K562 (cell line): ENCODE measurements around the gene JMY. TPM values are rescaled to one million over a fixed set of nuclear protein-coding genes. Genes with fewer than 3 reads are reported as not detected.
A peak's percentile ranks its signal among the peaks of the same experiment; 100 is the strongest.

ENCODE experiments used
- ATAC-seq: fragments of 200-7000 bp; cut with Tn5 transposase; 3 replicates; pipeline ENCODE4 v1.9.1; 2020; ENCODE audit warnings: moderate library complexity
- BruUV-seq: library from RNA; stranded (reverse); fragments of 400-500 nt; replicated peaks from 2 replicates; lab custom pipeline; 2021; lab: Mats Ljungman, UMichigan
- CTCF ChIA-PET: fragments of 300-600 bp; formaldehyde crosslinking; extraction: SDS; loops from one replicate; lab custom pipeline; 2021; ENCODE audit warnings: low intra/inter-chr PET ratio; lab: Yijun Ruan, JAX
- POLR2A ChIA-PET: fragments of 300-600, 350-650 bp; sonication (Branson Sonifier 250); formaldehyde crosslinking; extraction: SDS; loops from one replicate; lab custom pipeline; 2021; ENCODE audit warnings: antibody characterized with exemption, inconsistent platforms; lab: Yijun Ruan, JAX
- DNase-seq, 4 experiments: peaks; one replicate each; pipeline versions ENCODE4 v3.0.0 to v3.0.0-alpha.2; 2011 to 2018; ENCODE audit warnings: low spot score in 3 of 4, mixed read lengths in 3 of 4; ENCODE audit errors: extremely low read depth in 1 of 4
- FAIRE-seq: peaks from 2 replicates; lab custom pipeline; 2011; peaks lifted over from hg19 to GRCh38; lab: Jason Lieb, UNC
- H2AFZ ChIP-seq: 2 replicates; pipeline ENCODE4 v1.6.0; 2011; ENCODE audit warnings: low read depth, low read length, control low read depth, inconsistent platforms
- H3K27ac ChIP-seq: fragments of 200-600 bp; 3 replicates; pipeline ENCODE4 v1.8.0; 2011; ENCODE audit warnings: low read depth, mild to moderate bottlenecking, control low read depth, inconsistent platforms, low read length, moderate library complexity, mixed read lengths; ENCODE audit errors: extremely low read depth
- H3K27me3 ChIP-seq, 2 experiments: fragments of 300-600 bp in 1 of 2; 2 replicates in 1 of 2; 3 replicates in 1 of 2; pipeline versions ENCODE4 v1.6.0 to v1.8.0; 2011; ENCODE audit warnings: inconsistent platforms in 2 of 2, low read length in 2 of 2, mild to moderate bottlenecking in 1 of 2, mixed read lengths in 1 of 2, moderate library complexity in 1 of 2; ENCODE audit not compliant: control insufficient read depth in 2 of 2, insufficient read depth in 2 of 2
- H3K36me3 ChIP-seq: fragments of 300-600 bp; 3 replicates; pipeline ENCODE4 v1.8.0; 2011; ENCODE audit warnings: mild to moderate bottlenecking, low read length, inconsistent platforms; ENCODE audit not compliant: control insufficient read depth, insufficient read depth
- H3K4me1 ChIP-seq, 2 experiments: fragments of 200-600 bp in 1 of 2; replicated peaks in 1 of 2; 2 replicates in 1 of 2; 3 replicates in 1 of 2; pipeline versions ENCODE4 v1.5.1 to v1.8.0; 2011; ENCODE audit warnings: inconsistent platforms in 2 of 2, low read length in 2 of 2, mild to moderate bottlenecking in 1 of 2, mixed read lengths in 1 of 2, moderate library complexity in 1 of 2; ENCODE audit not compliant: control insufficient read depth in 2 of 2, insufficient read depth in 2 of 2
- H3K4me2 ChIP-seq: 2 replicates; pipeline ENCODE4 v1.6.1; 2011; ENCODE audit warnings: low read length, control low read depth, inconsistent platforms, mixed read lengths; ENCODE audit not compliant: insufficient read depth
- H3K4me3 ChIP-seq: fragments of 200-600 bp; sonication (generic), shearing (Covaris generic); 2 replicates; pipeline ENCODE4 v1.5.1; 2016; ENCODE audit warnings: control low read depth, inconsistent platforms
- H3K79me2 ChIP-seq: fragments of 200-600 bp; 3 replicates; pipeline ENCODE4 v1.8.0; 2011; ENCODE audit warnings: low read length, inconsistent platforms; ENCODE audit not compliant: control insufficient read depth, insufficient read depth
- H3K9ac ChIP-seq, 2 experiments: 2 replicates each; pipeline versions ENCODE4 v1.6.0 to v1.6.1; 2011; ENCODE audit warnings: low read depth in 2 of 2, low read length in 2 of 2, control low read depth in 1 of 2, inconsistent platforms in 1 of 2, mild to moderate bottlenecking in 1 of 2, mixed read lengths in 1 of 2; ENCODE audit not compliant: insufficient read depth in 1 of 2
- H3K9me1 ChIP-seq: one replicate; pipeline ENCODE4 v1.6.0; 2011; ENCODE audit warnings: inconsistent platforms, mild to moderate bottlenecking, low read length, moderate library complexity; ENCODE audit not compliant: control insufficient read depth, insufficient read depth
- H3K9me3 ChIP-seq: replicated peaks from 2 replicates; pipeline ENCODE4 v1.5.1; 2011; ENCODE audit warnings: low read depth, low read length, inconsistent platforms; ENCODE audit not compliant: control insufficient read depth, insufficient read depth
- H4K20me1 ChIP-seq: replicated peaks from 2 replicates; pipeline ENCODE4 v1.6.1; 2011; ENCODE audit warnings: low read length, inconsistent platforms, mixed read lengths; ENCODE audit not compliant: control insufficient read depth, insufficient read depth
- DPF2 ChIP-seq: fragments of 450-650 bp; IDR thresholded peaks from 2 replicates; pipeline ENCODE4 v1.6.1; 2016
- E2F1 ChIP-seq: sonication (generic); formaldehyde crosslinking; IDR thresholded peaks from 2 replicates; pipeline ENCODE4 v1.8.1; 2023; ENCODE audit warnings: mild to moderate bottlenecking, missing genetic modification reagents, moderate library complexity
- ETS2 ChIP-seq: IDR thresholded peaks from 2 replicates; pipeline ENCODE4 v1.6.1; 2016; ENCODE audit warnings: borderline replicate concordance, missing genetic modification characterization, mild to moderate bottlenecking, moderate library complexity, missing compliant biosample characterization; ENCODE audit not compliant: poor library complexity, severe bottlenecking
- MTA2 ChIP-seq: fragments of 450-650 bp; IDR thresholded peaks from 2 replicates; pipeline ENCODE4 v1.6.1; 2016; ENCODE audit warnings: low read depth
- NFE2L1 ChIP-seq: fragments of 450-650 bp; IDR thresholded peaks from 2 replicates; pipeline ENCODE4 v1.6.1; 2016; ENCODE audit warnings: missing genetic modification characterization, low read depth, mild to moderate bottlenecking, missing compliant biosample characterization, moderate library complexity, borderline replicate concordance
- PHB2 ChIP-seq: fragments of 450-650 bp; IDR thresholded peaks from 2 replicates; pipeline ENCODE4 v1.6.1; 2017; ENCODE audit warnings: low read depth
- PHTF2 ChIP-seq: fragments of 250-450 bp; sonication (Bioruptor Pico); IDR thresholded peaks from 2 replicates; pipeline ENCODE4 v1.5.0; 2021; ENCODE audit warnings: mild to moderate bottlenecking
- RAD21 ChIP-seq, 2 experiments: fragments of 250-450 bp in 1 of 2; fragments of 450-650 bp in 1 of 2; sonication (Bioruptor Pico) in 1 of 2; formaldehyde crosslinking in 1 of 2; IDR thresholded peaks in 1 of 2; conservative IDR thresholded peaks in 1 of 2; 2 replicates each; pipeline versions ENCODE4 v1.4.0 to v1.8.0; 2020 to 2022; ENCODE audit warnings: mild to moderate bottlenecking in 2 of 2, moderate library complexity in 1 of 2
- ZFP1 ChIP-seq: fragments of 450-650 bp; formaldehyde crosslinking; IDR thresholded peaks from 2 replicates; pipeline ENCODE4 v1.4.0; 2020; ENCODE audit warnings: mild to moderate bottlenecking, mixed read lengths
- ZNF764 ChIP-seq: fragments of 250-450 bp; sonication (Bioruptor Pico); IDR thresholded peaks from 2 replicates; pipeline ENCODE4 v1.4.0; 2020; ENCODE audit warnings: low read depth, mild to moderate bottlenecking, moderate library complexity
- WGBS: fragments of 100-300 bp; shearing (Covaris generic); methylation state at CpG from one replicate; pipeline ENCODE4 v1.1.6; 2016; ENCODE audit warnings: low coverage, mixed read lengths; ENCODE audit not compliant: insufficient coverage; ENCODE audit errors: missing lambda C conversion rate; 5-methylcytosine and 5-hydroxymethylcytosine counted together
- in situ Hi-C: fragments of 300-500 bp; cut with MboI; formaldehyde crosslinking; loops from 4 replicates; pipeline ENCODE4 v1.15.0; 2018; ENCODE audit warnings: inconsistent platforms, mixed read lengths
- intact Hi-C: fragments of 100-400 bp; cut with micrococcal nuclease; formaldehyde crosslinking; loops from 2 replicates; pipeline ENCODE4 v1.14.2; 2022
- polyA plus RNA-seq, 8 experiments: library from polyadenylated mRNA; depleted of rRNA in 4 of 8; stranded (reverse) in 5 of 8; unstranded in 3 of 8; fragments of >200 nt; fragmentation: Nextera tagmentation in 2 of 8; fragmentation: Illumina TruSeq in 1 of 8; extraction: Ambion mirVana in 2 of 8; extraction: Trizol in 1 of 8; gene quantifications; 2 replicates each; pipeline versions ENCODE4 v1.2.1 to v1.2.3, GENCODE V29; 2011 to 2014; ENCODE audit warnings: inconsistent platforms in 1 of 8, missing spikeins in 1 of 8
- total RNA-seq, 7 experiments: library from RNA; depleted of rRNA in 6 of 7; stranded (reverse); fragments of >200 nt in 6 of 7; fragmentation: Illumina TruSeq in 2 of 7; extraction: Trizol in 2 of 7; gene quantifications; 2 replicates each; pipeline versions ENCODE4 v1.2.1 to v1.2.3, GENCODE V29; 2011 to 2021; ENCODE audit warnings: low replicate concordance in 1 of 7

Gene JMY
- total and polyA plus RNA-seq, 9 of the 15 experiments (the other 6 are each of a cell fraction or from before 2014, with no cell fraction given): 1.1 to 5.5 (median 3.7) TPM

- no peak for TF ChIP-seq PHTF2 (CRISPR knock-in tag)
- TF ChIP-seq RAD21 (CRISPR knock-in tag; conservative IDR thresholded peaks at IDR 0.05 in 1 of 2, IDR thresholded peaks at IDR 0.05 in 1 of 2): peak in 1 of 2 experiments; percentile 59; a peak in 2 of 4 replicates
Measured at GRCh38 chr5:79255786-79256557, 20.0 kb downstream of the JMY start (continued).

- Histone ChIP-seq H3K4me1 (peaks cover 6 to 10% of the 10 kb centered on the region in 2 experiments; a peak in 3 of 5 replicates), H3K27me3 (no peaks in the 10 kb centered on the region), H3K9ac (no peak overlapping the region), H3K9me1 (no peaks in the 10 kb centered on the region), H3K27ac (no peak overlapping the region), H4K20me1 (peaks cover 14% of the 10 kb centered on the region; the same call in 1 of the 2 replicates), H3K4me3 (no peak overlapping the region), H3K4me2 (no peak overlapping the region), H3K36me3 (no peaks in the 10 kb centered on the region), H2AFZ (no peak overlapping the region)
- ATAC-seq (no peak), DNase-seq (no peak), FAIRE-seq (no peak)
- intact Hi-C loops (loop anchor here (2.0 kb wide), 1 partner anchor 208 kb away; no protein-coding TSS in a partner anchor), in situ Hi-C loops (no loop called here)
- CTCF ChIA-PET: no interaction called here
- POLR2A ChIA-PET: interaction anchor here (0.6 to 0.9 kb wide), 3 partner anchors 12 to 35 kb away, joined by 3 read pairs; no protein-coding TSS in a partner anchor
- no peak for TF ChIP-seq ZNF764 (CRISPR knock-in tag)
- TF ChIP-seq MTA2: no peak
- TF ChIP-seq DPF2: no peak
- no peak for TF ChIP-seq PHB2
- TF ChIP-seq NFE2L1 (tag): no peak
- no peak for TF ChIP-seq ETS2 (tag)
- no peak for TF ChIP-seq E2F1 (CRISPR knock-in tag)
- no peak for TF ChIP-seq ZFP1
- TF ChIP-seq, all 486 proteins: peak for 0
- BruUV-seq: no TSS peak
- H3K9me3 ChIP-seq: no peaks in the 10 kb centered on the region
- WGBS: 38% methylated on average over 4 of the region's 4 CpGs
- peaks cover 8% of the 10 kb centered on the region for H3K79me2 ChIP-seq
Measured at GRCh38 chr5:79256563-79256962, 20.6 kb downstream of the JMY start.
